Effector memory CD4-positive, alpha-beta T cell (primary cell): ENCODE measurements around the gene INSM2.

ENCODE experiments used
- DNase-seq, 3 donors: peaks; one replicate each; pipeline ENCODE4 v3.0.0-alpha.2; 2020
- H3K27ac ChIP-seq: 2 replicates; pipeline ENCODE4 v1.7.0; 2013; ENCODE audit warnings: mild to moderate bottlenecking, low read length, moderate library complexity; ENCODE audit not compliant: insufficient read depth, poor library complexity, severe bottlenecking
- H3K27me3 ChIP-seq: replicated peaks from 2 replicates; pipeline ENCODE4 v1.7.0; 2013; ENCODE audit warnings: mild to moderate bottlenecking, low read length; ENCODE audit not compliant: insufficient read depth, control insufficient read depth, poor library complexity, severe bottlenecking
- H3K36me3 ChIP-seq: 2 replicates; pipeline ENCODE4 v1.7.0; 2013; ENCODE audit warnings: mild to moderate bottlenecking, low read length, moderate library complexity; ENCODE audit not compliant: control insufficient read depth, insufficient read depth
- H3K4me1 ChIP-seq: 2 replicates; pipeline ENCODE4 v1.7.0; 2013; ENCODE audit warnings: low read length, mild to moderate bottlenecking; ENCODE audit not compliant: control insufficient read depth, insufficient read depth, poor library complexity, severe bottlenecking
- H3K4me3 ChIP-seq: 2 replicates; pipeline ENCODE4 v1.7.0; 2013; ENCODE audit warnings: low read length, low read depth, mild to moderate bottlenecking; ENCODE audit not compliant: insufficient read depth, poor library complexity, severe bottlenecking
- H3K9me3 ChIP-seq: 2 replicates; pipeline ENCODE4 v1.7.0; 2013; ENCODE audit warnings: mild to moderate bottlenecking, low read length, moderate library complexity; ENCODE audit not compliant: control insufficient read depth

Gene INSM2

GRCh38 chr14:35573911-35574310, 39.9 kb downstream of the INSM2 start:
- no peak for DNase-seq
- Histone ChIP-seq H3K4me1 (no peaks in the 10 kb centered on the region), H3K27me3 (no peaks in the 10 kb centered on the region), H3K4me3 (no peak overlapping the region), H3K36me3 (peaks cover 8% of the 10 kb centered on the region), H3K27ac (no peak overlapping the region), H3K9me3 (no peaks in the 10 kb centered on the region)

DNA sequence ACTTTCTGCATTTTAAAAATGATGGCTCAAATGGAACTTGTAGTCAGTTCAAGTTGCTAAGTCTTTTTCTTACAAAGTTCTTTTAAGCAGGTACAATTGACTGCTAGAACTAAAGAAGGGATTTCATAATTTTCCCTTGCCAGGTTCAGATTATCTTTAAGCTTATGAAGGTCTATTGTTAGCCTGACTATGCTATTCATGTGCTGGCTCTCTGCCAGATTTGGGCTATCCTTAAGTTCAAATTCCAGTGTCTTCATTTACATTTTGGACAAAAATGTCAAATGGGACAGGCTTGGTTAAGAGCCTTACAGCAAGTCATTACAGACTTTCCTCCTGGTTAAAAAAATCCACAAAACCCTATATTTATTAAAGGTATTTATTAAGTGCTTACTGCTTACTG, 42.3 kb downstream of the INSM2 start:
- DNase-seq = no peak
- Histone ChIP-seq H3K9me3 (no peaks in the 10 kb centered on the region), H3K4me3 (no peak overlapping the region)

GRCh38 chr14:35576856-35577255, 42.9 kb downstream of the INSM2 start:
- Histone ChIP-seq H3K9me3 (no peaks in the 10 kb centered on the region), H3K27ac (no peak overlapping the region), H3K4me3 (no peak overlapping the region), H3K27me3 (no peaks in the 10 kb centered on the region), H3K36me3 (peaks cover 8% of the 10 kb centered on the region), H3K4me1 (no peaks in the 10 kb centered on the region)
- DNase-seq = no peak

More for the DNA sequence above, 42.3 kb downstream of the INSM2 start:
- Histone ChIP-seq H3K27me3 (no peaks in the 10 kb centered on the region), H3K36me3 (peaks cover 8% of the 10 kb centered on the region), H3K4me1 (no peaks in the 10 kb centered on the region), H3K27ac (no peak overlapping the region)

- no peak for DNase-seq
- H3K9me3 ChIP-seq = no peaks in the 10 kb centered on the region
- no peaks in the 10 kb centered on the region for H3K4me1 ChIP-seq
- no peaks in the 10 kb centered on the region for H3K27me3 ChIP-seq
- H3K27ac ChIP-seq = no peak overlapping the region
- H3K36me3 ChIP-seq = peaks cover 4% of the 10 kb centered on the region
- H3K4me3 ChIP-seq = no peak overlapping the region
These were observed 44.2 kb downstream of the INSM2 start for GRCh38 chr14:35578135-35578534.

DNA sequence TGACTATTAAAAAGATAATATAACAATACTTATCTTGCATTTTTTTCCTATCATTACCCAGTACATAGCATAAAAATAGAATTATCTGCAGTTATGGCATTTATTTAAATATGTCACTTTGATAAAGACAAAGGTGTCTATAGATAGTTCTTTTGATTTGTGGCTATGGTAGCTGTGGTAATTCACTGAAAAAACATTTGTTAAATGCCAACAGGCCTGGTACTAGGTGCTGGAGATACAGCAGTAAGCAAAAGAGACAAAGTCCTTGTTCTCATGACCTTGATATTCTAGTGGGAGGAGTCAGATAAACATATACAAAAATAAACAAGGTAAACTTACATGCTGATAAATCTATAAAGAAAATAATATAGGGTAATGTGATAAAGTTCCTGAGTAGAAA, 44.7 kb downstream of the INSM2 start:
- no peak for DNase-seq
- Histone ChIP-seq H3K27me3 (no peaks in the 10 kb centered on the region), H3K9me3 (no peaks in the 10 kb centered on the region), H3K4me3 (no peak overlapping the region), H3K4me1 (no peaks in the 10 kb centered on the region), H3K36me3 (peaks cover 4% of the 10 kb centered on the region), H3K27ac (no peak overlapping the region)
